NCI-H1417 treated with DMSO at 0.1 percent for 48 hours (cell line): ENCODE results near the gene IL17RA.
"Not testable (repeated sequence)": the region's sequence is repeated elsewhere in the genome, so short reads cannot be mapped to it uniquely, and the experiment has no call there.

Source experiments
- DNase-seq: peaks from one replicate; lab custom pipeline; 2025; lab: John Stamatoyannopoulos, UW

Gene IL17RA

GRCh38 chr22:17120711-17121232, 36.0 kb downstream of the IL17RA start:
- DNase-seq, result no peak

GRCh38 chr22:17121233-17122195, 36.7 kb downstream of the IL17RA start, which contains the start of gene TMEM121B:
Gene TMEM121B, minus strand, starts transcription at chr22:17121360. Its CDS starts 233 bp downstream, at chr22:17121127.
- peak; percentile 37 for DNase-seq

- no peak for DNase-seq
Measured at GRCh38 chr22:17130199-17130598, 45.4 kb downstream of the IL17RA start.

DNA sequence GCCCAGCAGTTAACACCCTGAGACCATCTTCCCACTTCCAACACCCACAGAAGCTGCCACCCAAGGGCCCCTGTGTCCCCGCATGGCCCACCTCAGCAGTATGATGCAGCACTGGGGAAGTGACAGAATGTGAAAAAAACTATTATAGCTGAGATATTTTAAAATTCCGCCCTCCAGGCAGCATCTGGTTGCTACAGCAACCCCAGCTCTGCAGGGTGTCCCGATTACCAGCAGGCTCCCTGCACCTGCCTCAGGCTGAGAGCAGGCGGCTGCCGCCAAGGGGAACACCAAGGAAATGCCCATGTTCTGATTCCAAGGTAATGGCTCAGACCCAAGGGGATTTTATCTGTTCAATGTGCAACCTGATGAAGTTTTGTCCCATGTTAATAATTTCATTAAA, 46.9 kb downstream of the IL17RA start:
- peak; percentile 8 for DNase-seq

DNA sequence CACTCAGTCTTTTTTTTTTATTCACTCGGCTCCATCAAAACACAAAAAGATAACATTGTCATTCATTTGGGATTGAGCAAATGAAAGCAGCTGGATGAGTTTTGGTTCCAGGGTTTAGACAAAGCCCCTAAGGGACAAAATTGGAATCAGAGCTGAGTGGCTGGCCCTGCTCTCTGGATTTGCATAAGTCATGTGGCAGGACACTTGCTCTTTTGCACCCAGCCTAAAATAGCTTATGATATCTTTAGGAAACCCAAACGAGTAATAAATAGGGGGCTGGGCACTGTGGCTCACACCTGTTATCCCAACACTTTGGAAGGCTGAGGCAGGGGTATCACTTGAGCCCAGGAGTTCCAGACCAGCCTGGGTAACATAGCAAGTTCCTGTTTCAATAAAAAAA, 47.3 kb downstream of the IL17RA start:
- DNase-seq, result no peak

DNA sequence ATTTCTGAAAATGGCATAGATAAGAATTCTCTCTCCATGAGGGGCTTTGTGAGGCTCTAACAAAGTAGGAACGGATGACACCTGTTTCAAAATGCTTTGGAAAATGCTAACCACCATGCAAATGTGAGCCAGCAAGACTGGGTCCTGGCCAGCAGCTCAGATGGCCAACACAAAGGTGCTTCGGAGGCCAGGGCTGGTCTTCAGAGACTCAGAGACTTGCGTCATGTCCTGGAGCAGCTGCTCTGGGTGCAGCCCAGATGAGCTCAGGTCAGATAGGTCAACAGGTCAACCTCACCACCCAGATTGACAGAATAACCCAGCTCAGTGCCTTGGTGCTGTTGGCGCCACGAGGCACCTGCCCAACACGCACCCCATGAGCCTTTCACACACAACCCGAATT, 48.3 kb downstream of the IL17RA start:
- no peak for DNase-seq

- DNase-seq, result no peak
Measured at GRCh38 chr22:17135153-17135760, 50.5 kb downstream of the IL17RA start.

- DNase-seq, result no peak
Measured at GRCh38 chr22:17137170-17137569, 52.4 kb downstream of the IL17RA start.

GRCh38 chr22:17137861-17138425, 53.1 kb downstream of the IL17RA start:
- no peak for DNase-seq

GRCh38 chr22:17138513-17138912, 53.7 kb downstream of the IL17RA start:
- DNase-seq, result no peak

DNA sequence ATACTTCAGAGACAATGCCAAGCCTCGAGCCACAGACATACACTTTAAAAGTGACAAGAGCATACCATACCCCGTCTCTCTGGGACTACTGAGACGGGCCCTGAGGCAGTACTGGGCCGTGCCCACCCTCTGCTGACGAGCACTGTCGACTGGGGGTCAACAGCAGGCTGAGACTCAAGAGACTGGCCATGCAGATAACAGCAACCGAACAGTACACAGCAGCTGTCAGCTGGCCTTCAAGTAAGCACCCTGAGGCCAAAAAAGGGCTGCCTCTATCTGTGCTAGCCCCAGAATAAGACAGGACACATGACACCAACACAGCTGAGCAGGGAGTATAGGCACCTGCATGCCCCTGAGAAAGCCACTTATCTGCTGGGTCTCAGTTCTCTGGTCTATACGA, 55.2 kb downstream of the IL17RA start:
- DNase-seq, result no peak

GRCh38 chr22:17140826-17141766, 56.3 kb downstream of the IL17RA start:
- no peak for DNase-seq

DNA sequence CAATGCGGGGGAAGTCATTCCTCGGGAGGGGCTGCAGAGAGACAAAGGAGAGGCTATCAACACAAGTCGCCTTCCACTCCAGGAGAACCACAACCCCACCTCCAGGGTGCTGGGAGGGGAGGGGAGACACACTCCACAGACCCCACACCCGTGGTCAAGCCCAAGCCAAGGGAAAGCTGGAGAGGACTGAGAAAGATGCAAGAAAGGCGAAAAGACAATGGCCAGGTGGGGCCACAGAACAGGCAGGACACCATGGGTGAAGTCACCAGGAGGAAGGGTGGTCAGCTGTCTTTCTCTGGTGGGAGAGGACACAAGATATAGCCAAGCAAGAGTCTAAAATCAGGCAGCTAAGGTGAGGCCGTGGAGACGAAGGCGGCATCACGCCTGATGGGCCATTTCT, 58.3 kb downstream of the IL17RA start:
- DNase-seq, result no peak

GRCh38 chr22:17143826-17144225, 59.0 kb downstream of the IL17RA start:
- no peak for DNase-seq

DNA sequence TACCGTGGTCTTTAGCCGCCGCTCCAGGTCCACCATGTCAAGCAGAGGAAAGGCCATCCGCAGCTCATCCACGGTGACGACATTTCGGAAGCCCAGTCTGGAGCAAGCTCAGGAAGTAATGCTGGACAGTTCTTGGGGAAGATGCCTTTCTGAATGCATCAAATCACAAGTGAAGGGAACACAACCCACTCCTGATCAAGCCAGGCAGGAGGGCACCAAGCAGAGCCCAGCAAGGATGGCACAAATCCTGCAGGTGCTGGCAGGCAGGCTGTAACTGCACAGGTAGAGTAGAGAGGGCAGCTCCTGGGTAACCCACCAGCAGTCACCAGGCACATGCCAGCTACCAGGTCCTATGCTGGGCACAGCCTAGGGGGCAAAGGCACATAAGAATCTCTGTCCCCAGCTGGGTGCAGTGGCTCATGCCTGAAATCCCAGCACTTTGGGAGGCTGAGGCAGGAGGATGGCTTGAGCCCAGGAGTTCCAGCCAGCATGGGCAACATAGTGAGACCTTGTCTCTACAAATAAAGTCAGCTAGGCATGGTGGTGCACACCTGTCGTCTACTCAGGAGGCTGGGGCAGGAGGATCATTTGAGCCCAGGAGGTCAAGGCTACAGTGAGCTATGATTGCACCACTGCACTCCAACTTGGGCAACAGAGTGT, 60.4 kb downstream of the IL17RA start:
- DNase-seq, result no peak

GRCh38 chr22:17147458-17147857, 62.7 kb downstream of the IL17RA start:
- not testable (repeated sequence) for DNase-seq

DNA sequence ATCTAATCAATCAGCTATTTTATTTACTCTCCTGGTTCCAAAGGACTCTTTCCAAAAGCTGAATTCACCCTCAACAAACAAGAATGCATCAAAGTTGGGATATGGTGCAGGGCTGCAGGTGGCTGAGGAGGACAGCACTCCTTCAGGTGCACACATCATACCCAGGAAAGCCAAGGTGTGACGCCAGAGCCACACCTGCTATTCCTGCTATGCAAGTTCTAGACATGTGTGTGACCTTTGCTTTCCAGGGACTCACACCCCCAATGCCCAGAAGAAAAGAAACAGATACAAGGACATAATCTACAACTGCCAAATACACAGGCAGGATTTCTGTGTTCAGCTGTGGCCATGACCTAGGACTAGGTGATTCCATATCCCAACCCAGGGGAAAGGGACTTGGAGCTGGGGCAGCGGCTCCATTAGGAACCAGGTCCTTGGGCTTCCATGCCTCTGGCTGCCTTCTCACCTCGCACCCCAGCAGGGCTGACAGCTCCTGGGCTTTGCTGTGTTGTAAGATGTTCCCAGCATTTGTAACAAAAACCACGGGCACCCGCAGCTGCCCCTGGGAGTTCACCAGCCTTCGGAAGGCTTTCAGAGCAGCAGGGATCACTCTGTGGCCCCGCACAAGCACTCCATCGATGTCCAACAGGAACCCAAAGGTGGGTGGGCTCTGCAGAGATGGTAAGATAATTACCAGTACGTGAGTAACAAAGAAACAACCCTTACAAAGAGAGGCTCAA, 64.4 kb downstream of the IL17RA start:
- no peak for DNase-seq

GRCh38 chr22:17152340-17152739, 67.5 kb downstream of the IL17RA start:
- DNase-seq, result no peak

- no peak for DNase-seq
Measured at GRCh38 chr22:17152971-17153370, 68.2 kb downstream of the IL17RA start.

DNA sequence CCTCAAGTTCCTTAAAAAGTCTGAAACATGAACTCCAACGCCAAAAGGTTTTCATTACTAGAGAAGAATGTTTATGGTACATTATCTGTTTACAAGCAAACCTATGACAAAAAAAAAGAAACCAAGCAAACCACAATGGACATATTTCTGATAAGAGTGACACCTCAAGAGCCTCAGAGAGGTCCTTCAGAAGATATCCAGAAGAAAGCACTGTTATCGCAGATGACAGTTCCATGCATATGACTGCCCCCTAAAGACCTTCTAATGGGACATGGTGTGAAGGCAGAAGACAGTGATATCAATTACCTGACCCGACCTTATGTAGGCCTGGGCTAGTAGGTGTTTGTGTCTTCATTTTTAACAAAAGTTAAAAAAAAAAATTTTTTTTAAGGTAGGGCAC, 71.1 kb downstream of the IL17RA start:
- DNase-seq, result no peak
